ENCODE results near the gene AKT3. TPM values are rescaled to one million over a fixed set of nuclear protein-coding genes. Genes with fewer than 3 reads are reported as not detected.
A peak's percentile ranks its signal among the peaks of the same experiment; 100 is the strongest.

AKT3 gene
- total RNA-seq, 1 experiment from 2014 or later = 18.7 TPM

- H3K79me2 ChIP-seq (ENCODE audit: low read length) = no peaks in the 10 kb centered on the region
- no peaks in the 10 kb centered on the region for H3K9me2 ChIP-seq (replicated peaks; ENCODE audit: low read length)
- no peak overlapping the region for H3K9ac ChIP-seq (ENCODE audit: low read length)
- H2AFZ ChIP-seq (ENCODE audit: low read length) = no peak overlapping the region
- no peak for DNase-seq
- ATAC-seq = no peak
- H3K36me3 ChIP-seq (ENCODE audit: low read depth, low read length) = no peaks in the 10 kb centered on the region
- no TSS peak for BruUV-seq (replicated peaks)
- no peak overlapping the region for H3K27ac ChIP-seq (ENCODE audit: low read length)
- ChIA-PET CTCF (interaction anchor here (0.6 kb wide), 1 partner anchor 1625 kb away, joined by 3 read pairs; no protein-coding TSS in a partner anchor), POLR2A (ENCODE audit: unreplicated experiment) (interaction anchor here (0.6 kb wide), 1 partner anchor 223 kb away, joined by 3 read pairs; no protein-coding TSS in a partner anchor)
- no peaks in the 10 kb centered on the region for H4K20me1 ChIP-seq (ENCODE audit: low read length)
- H3F3A ChIP-seq (ENCODE audit: low read length, unreplicated experiment) = no peaks in the 10 kb centered on the region
- no peak for TF ChIP-seq EZH2 (IDR thresholded peaks at IDR 0.05; ENCODE audit: low read length, unreplicated experiment)
- H3K4me1 ChIP-seq (ENCODE audit: insufficient read depth, low read length) = peaks cover 11% of the 10 kb centered on the region
- H3K4me2 ChIP-seq (ENCODE audit: low read length) = no peak overlapping the region
- H3K9me3 ChIP-seq (ENCODE audit: low read length) = no peaks in the 10 kb centered on the region
- no peaks in the 10 kb centered on the region for H3K27me3 ChIP-seq (ENCODE audit: low read length)
- intact Hi-C loops (cut with micrococcal nuclease) = no loop called here
- no peak overlapping the region for H3K4me3 ChIP-seq (ENCODE audit: low read length)
These were observed 321.5 kb downstream of the AKT3 start for GRCh38 chr1:243528459-243529121.

- no peak overlapping the region for H3K4me3 ChIP-seq (ENCODE audit: low read length)
- no peaks in the 10 kb centered on the region for H3K36me3 ChIP-seq (ENCODE audit: low read depth, low read length)
- H3K79me2 ChIP-seq (ENCODE audit: low read length) = no peaks in the 10 kb centered on the region
- TF ChIP-seq, protein P1, sequence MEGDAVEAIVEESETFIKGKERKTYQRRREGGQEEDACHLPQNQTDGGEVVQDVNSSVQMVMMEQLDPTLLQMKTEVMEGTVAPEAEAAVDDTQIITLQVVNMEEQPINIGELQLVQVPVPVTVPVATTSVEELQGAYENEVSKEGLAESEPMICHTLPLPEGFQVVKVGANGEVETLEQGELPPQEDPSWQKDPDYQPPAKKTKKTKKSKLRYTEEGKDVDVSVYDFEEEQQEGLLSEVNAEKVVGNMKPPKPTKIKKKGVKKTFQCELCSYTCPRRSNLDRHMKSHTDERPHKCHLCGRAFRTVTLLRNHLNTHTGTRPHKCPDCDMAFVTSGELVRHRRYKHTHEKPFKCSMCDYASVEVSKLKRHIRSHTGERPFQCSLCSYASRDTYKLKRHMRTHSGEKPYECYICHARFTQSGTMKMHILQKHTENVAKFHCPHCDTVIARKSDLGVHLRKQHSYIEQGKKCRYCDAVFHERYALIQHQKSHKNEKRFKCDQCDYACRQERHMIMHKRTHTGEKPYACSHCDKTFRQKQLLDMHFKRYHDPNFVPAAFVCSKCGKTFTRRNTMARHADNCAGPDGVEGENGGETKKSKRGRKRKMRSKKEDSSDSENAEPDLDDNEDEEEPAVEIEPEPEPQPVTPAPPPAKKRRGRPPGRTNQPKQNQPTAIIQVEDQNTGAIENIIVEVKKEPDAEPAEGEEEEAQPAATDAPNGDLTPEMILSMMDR (conservative IDR thresholded peaks at IDR 0.05; ENCODE audit: low read depth, low read length) = no peak
- no peak for TF ChIP-seq EZH2phosphoT487 (IDR thresholded peaks at IDR 0.05; ENCODE audit: borderline replicate concordance, low read length)
- TF ChIP-seq EZH2 (IDR thresholded peaks at IDR 0.05; ENCODE audit: low read length, unreplicated experiment) = no peak
- no TSS peak for BruUV-seq (replicated peaks)
- DNase-seq = no peak
- peaks cover 11% of the 10 kb centered on the region for H3K4me1 ChIP-seq (ENCODE audit: insufficient read depth, low read length)
- CTCF ChIA-PET = interaction anchor here (1.4 kb wide), 1 partner anchor 182 kb away, joined by 16 read pairs; no protein-coding TSS in a partner anchor
- H3K9me2 ChIP-seq (replicated peaks; ENCODE audit: low read length) = no peaks in the 10 kb centered on the region
- no peaks in the 10 kb centered on the region for H3F3A ChIP-seq (ENCODE audit: low read length, unreplicated experiment)
- H3K4me2 ChIP-seq (ENCODE audit: low read length) = no peak overlapping the region
- no peak overlapping the region for H2AFZ ChIP-seq (ENCODE audit: low read length)
- no peak for ATAC-seq
- no peaks in the 10 kb centered on the region for H3K27me3 ChIP-seq (ENCODE audit: low read length)
- no peak overlapping the region for H3K27ac ChIP-seq (ENCODE audit: low read length)
- intact Hi-C loops (cut with micrococcal nuclease) = no loop called here
- H3K9me3 ChIP-seq (ENCODE audit: low read length) = no peaks in the 10 kb centered on the region
- no peaks in the 10 kb centered on the region for H4K20me1 ChIP-seq (ENCODE audit: low read length)
- POLR2A ChIA-PET (ENCODE audit: unreplicated experiment) = no interaction called here
- H3K9ac ChIP-seq (ENCODE audit: low read length) = no peak overlapping the region
These were observed 323.9 kb downstream of the AKT3 start for GRCh38 chr1:243526180-243526579.

- Histone ChIP-seq H3K27ac (ENCODE audit: low read length) (peak overlapping the region; percentile 60), H4K20me1 (ENCODE audit: low read length) (no peaks in the 10 kb centered on the region), H3K79me2 (ENCODE audit: low read length) (no peaks in the 10 kb centered on the region), H3K9me3 (ENCODE audit: low read length) (no peaks in the 10 kb centered on the region), H3K4me2 (ENCODE audit: low read length) (peak overlapping the region; percentile 35), H2AFZ (ENCODE audit: low read length) (peak overlapping the region; percentile 26; the same call in 1 of the 2 replicates), H3K4me1 (ENCODE audit: insufficient read depth, low read length) (peaks cover 11% of the 10 kb centered on the region), H3K27me3 (ENCODE audit: low read length) (no peaks in the 10 kb centered on the region), H3K9me2 (replicated peaks; ENCODE audit: low read length) (no peaks in the 10 kb centered on the region), H3K36me3 (ENCODE audit: low read depth, low read length) (no peaks in the 10 kb centered on the region), H3F3A (ENCODE audit: low read length, unreplicated experiment) (no peaks in the 10 kb centered on the region), H3K9ac (ENCODE audit: low read length) (peak overlapping the region; percentile 2; the same call in 1 of the 2 replicates), H3K4me3 (ENCODE audit: low read length) (no peak overlapping the region)
- BruUV-seq (replicated peaks) = no TSS peak
- intact Hi-C loops (cut with micrococcal nuclease) = loop anchor here (1.0 kb wide), 1 partner anchor 38 kb away; no protein-coding TSS in a partner anchor
- CTCF ChIA-PET = interaction anchor here (1.4 kb wide), 1 partner anchor 181 kb away, joined by 16 read pairs; no protein-coding TSS in a partner anchor
- ATAC-seq (peak; percentile 89), DNase-seq (peak; percentile 88)
- POLR2A ChIA-PET (ENCODE audit: unreplicated experiment) = no interaction called here
- TF ChIP-seq EZH2 (IDR thresholded peaks at IDR 0.05; ENCODE audit: low read length, unreplicated experiment) (no peak), EZH2phosphoT487 (IDR thresholded peaks at IDR 0.05; ENCODE audit: borderline replicate concordance, low read length) (no peak)
- TF ChIP-seq, protein P1 (conservative IDR thresholded peaks at IDR 0.05; ENCODE audit: low read depth, low read length) = no peak
These were observed 325.0 kb downstream of the AKT3 start for GRCh38 chr1:243525085-243525487.
